Activated T-cell treated with anti-CD3 and anti-CD28 coated beads, Interleukin-2, amount 50 U/mL, for 72 hours (primary cell): ENCODE results near the gene PRDM16. TPM values are rescaled to one million over a fixed set of nuclear protein-coding genes. Genes with fewer than 3 reads are reported as not detected.

ENCODE experiments used
- ATAC-seq, 2 donors: fragments of 150-1000 bp; cut with Tn5 transposase; replicated peaks in 1 of 2; 2 replicates each; pipeline ENCODE4 v1.10.0; 2021; ENCODE audit warnings: moderate library complexity in 2 of 2, mild to moderate bottlenecking in 1 of 2
- DNase-seq, 2 donors: peaks; one replicate each; pipeline ENCODE4 v3.0.0; 2021 to 2022; ENCODE audit warnings: mixed read lengths in 1 of 2
- H3K27ac Mint-ChIP-seq: one replicate; pipeline ENCODE4 v1.8.0; 2022; ENCODE audit warnings: mild to moderate bottlenecking, moderate library complexity, mixed read lengths
- H3K27me3 Mint-ChIP-seq: one replicate; pipeline ENCODE4 v1.8.0; 2022; ENCODE audit warnings: low read depth, mixed read lengths
- H3K36me3 Mint-ChIP-seq, 2 donors: one replicate each; pipeline ENCODE4 v1.8.0; 2022; ENCODE audit warnings: mixed read lengths in 2 of 2, mild to moderate bottlenecking in 1 of 2; ENCODE audit not compliant: insufficient read depth in 2 of 2
- H3K4me1 Mint-ChIP-seq: one replicate; pipeline ENCODE4 v1.8.0; 2022; ENCODE audit warnings: low read depth, mixed read lengths
- H3K4me3 Mint-ChIP-seq, 2 donors: one replicate each; pipeline ENCODE4 v1.8.0; 2022; ENCODE audit warnings: mild to moderate bottlenecking in 2 of 2, mixed read lengths in 2 of 2, moderate library complexity in 2 of 2
- H3K9me3 Mint-ChIP-seq, 2 donors: one replicate each; pipeline ENCODE4 v1.8.0; 2022; ENCODE audit warnings: mixed read lengths in 2 of 2
- total RNA-seq, 2 donors: library from RNA; stranded (reverse); gene quantifications; one replicate each; pipeline ENCODE4 v1.2.3, GENCODE V29; 2022

Gene PRDM16
- total RNA-seq, 2 donors from 2014 or later: 0.77 to 1.7 TPM

- Mint-ChIP-seq H3K4me3 (no peak overlapping the region), H3K27me3 (no peaks in the 10 kb centered on the region), H3K9me3 (no peaks in the 10 kb centered on the region), H3K36me3 (no peaks in the 10 kb centered on the region), H3K4me1 (no peaks in the 10 kb centered on the region), H3K27ac (no peak overlapping the region)
- ATAC-seq: no peak
- no peak for DNase-seq
Measured at GRCh38 chr1:3432306-3432705, 363.3 kb downstream of the PRDM16 start.

GRCh38 chr1:3433076-3433475, 364.1 kb downstream of the PRDM16 start:
- Mint-ChIP-seq H3K4me3 (no peak overlapping the region), H3K36me3 (no peaks in the 10 kb centered on the region)

GRCh38 chr1:3433596-3434320, 364.8 kb downstream of the PRDM16 start:
- H3K27me3 Mint-ChIP-seq: no peaks in the 10 kb centered on the region
- no peak overlapping the region for H3K4me3 Mint-ChIP-seq
- no peak overlapping the region for H3K27ac Mint-ChIP-seq

More at GRCh38 chr1:3433076-3433475, 364.1 kb downstream of the PRDM16 start:
- ATAC-seq (no peak), DNase-seq (no peak)
- no peaks in the 10 kb centered on the region for H3K27me3 Mint-ChIP-seq
- H3K27ac Mint-ChIP-seq: no peak overlapping the region
- H3K9me3 Mint-ChIP-seq: no peaks in the 10 kb centered on the region
- no peaks in the 10 kb centered on the region for H3K4me1 Mint-ChIP-seq

DNA sequence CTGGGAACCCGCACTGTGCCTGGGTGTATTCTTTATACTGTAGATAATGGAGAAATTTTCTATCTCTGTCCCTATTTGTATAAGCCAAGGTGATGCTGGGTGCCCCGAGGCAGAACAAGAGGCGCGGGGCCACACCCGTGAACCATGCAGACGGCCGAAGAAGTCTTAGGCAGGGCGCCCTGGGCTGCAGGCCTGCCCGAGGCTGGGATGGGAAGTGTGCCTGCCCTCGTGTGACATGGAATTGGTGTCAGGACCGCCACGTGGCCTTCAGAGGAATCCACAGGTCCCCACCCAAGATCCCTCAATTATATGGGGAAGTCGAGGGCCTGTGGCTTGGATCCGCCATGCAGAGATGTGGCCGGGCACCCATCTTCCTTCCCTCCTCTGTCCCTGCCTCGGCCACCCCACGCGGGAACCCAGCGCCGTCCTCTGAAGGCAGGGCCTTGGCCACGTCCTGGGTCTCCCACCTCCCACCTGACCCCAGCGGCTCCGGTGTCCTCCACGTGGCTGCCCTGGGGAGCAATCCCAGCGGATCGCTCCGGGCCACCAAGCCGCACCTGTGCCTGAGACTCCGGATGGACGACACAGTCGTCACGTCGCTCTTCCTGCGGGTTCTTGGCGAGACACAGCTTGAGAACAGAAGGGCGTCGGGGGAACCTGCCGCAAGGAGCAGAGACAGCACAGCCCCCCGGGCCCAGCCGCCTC, 365.6 kb downstream of the PRDM16 start:
- Mint-ChIP-seq H3K27me3 (no peaks in the 10 kb centered on the region), H3K27ac (no peak overlapping the region), H3K4me1 (no peaks in the 10 kb centered on the region), H3K36me3 (no peaks in the 10 kb centered on the region), H3K9me3 (no peaks in the 10 kb centered on the region), H3K4me3 (no peak overlapping the region)
- no peak for DNase-seq
- ATAC-seq: no peak

More at GRCh38 chr1:3433596-3434320, 364.8 kb downstream of the PRDM16 start:
- Mint-ChIP-seq H3K9me3 (no peaks in the 10 kb centered on the region), H3K4me1 (no peaks in the 10 kb centered on the region), H3K36me3 (no peaks in the 10 kb centered on the region)
- DNase-seq (no peak), ATAC-seq (no peak)

DNA sequence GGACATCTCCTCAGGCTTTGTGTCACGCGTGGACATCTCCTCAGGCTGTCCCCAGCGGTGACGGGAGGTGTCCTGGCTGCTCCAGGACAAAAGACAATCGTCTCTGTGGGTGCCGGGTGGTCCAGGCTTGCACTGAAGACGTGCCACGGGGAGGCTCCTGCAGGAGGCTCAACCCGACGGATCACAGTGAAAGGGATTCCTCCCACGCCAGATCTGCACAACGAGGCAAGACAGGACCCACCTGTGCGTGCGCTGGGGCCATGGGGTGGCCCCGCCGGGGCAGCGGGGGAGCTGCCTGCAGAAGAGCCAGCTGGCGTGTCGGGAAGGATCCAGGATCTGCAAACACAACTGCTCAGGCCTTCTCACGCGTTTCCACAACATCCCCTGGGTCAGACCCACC, 366.7 kb downstream of the PRDM16 start:
- no peaks in the 10 kb centered on the region for H3K27me3 Mint-ChIP-seq

DNA sequence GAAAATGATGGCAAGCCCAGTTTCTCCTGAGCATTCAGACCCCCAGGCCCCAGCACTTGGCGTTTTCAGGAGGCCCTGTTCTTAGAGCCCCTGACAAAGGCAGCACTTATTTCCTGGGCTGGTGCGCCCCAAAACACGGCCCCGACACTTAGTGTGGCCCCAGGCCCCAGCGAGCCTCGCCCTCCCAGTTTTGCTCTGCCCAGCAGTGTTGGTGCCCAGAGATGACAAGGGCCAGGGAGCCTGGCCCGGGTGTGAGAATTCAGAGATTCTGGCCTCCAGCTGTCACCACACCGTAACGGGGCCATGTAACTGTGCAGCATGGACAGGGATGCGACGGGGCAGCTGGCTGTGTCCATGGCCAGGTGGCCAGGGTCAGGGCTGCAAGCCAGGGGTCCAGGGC, 367.4 kb downstream of the PRDM16 start:
- no peaks in the 10 kb centered on the region for H3K9me3 Mint-ChIP-seq
- H3K36me3 Mint-ChIP-seq: no peaks in the 10 kb centered on the region
- H3K27me3 Mint-ChIP-seq: no peaks in the 10 kb centered on the region
- ATAC-seq (no peak), DNase-seq (no peak)
- no peak overlapping the region for H3K27ac Mint-ChIP-seq
- no peak overlapping the region for H3K4me3 Mint-ChIP-seq
- H3K4me1 Mint-ChIP-seq: no peaks in the 10 kb centered on the region

More for the DNA sequence above, 366.7 kb downstream of the PRDM16 start:
- Mint-ChIP-seq H3K27ac (no peak overlapping the region), H3K4me3 (no peak overlapping the region), H3K4me1 (no peaks in the 10 kb centered on the region), H3K36me3 (no peaks in the 10 kb centered on the region), H3K9me3 (no peaks in the 10 kb centered on the region)
- ATAC-seq (no peak), DNase-seq (no peak)

- ATAC-seq (no peak), DNase-seq (no peak)
- H3K4me3 Mint-ChIP-seq: no peak overlapping the region
- no peaks in the 10 kb centered on the region for H3K4me1 Mint-ChIP-seq
- H3K9me3 Mint-ChIP-seq: no peaks in the 10 kb centered on the region
- no peak overlapping the region for H3K27ac Mint-ChIP-seq
- H3K36me3 Mint-ChIP-seq: no peaks in the 10 kb centered on the region
- no peaks in the 10 kb centered on the region for H3K27me3 Mint-ChIP-seq
Measured at GRCh38 chr1:3436901-3437300, 367.9 kb downstream of the PRDM16 start.

- ATAC-seq (no peak), DNase-seq (no peak)
- no peaks in the 10 kb centered on the region for H3K4me1 Mint-ChIP-seq
- no peak overlapping the region for H3K4me3 Mint-ChIP-seq
- no peaks in the 10 kb centered on the region for H3K9me3 Mint-ChIP-seq
- no peak overlapping the region for H3K27ac Mint-ChIP-seq
- no peaks in the 10 kb centered on the region for H3K27me3 Mint-ChIP-seq
- H3K36me3 Mint-ChIP-seq: no peaks in the 10 kb centered on the region
Measured at GRCh38 chr1:3438661-3439180, 369.7 kb downstream of the PRDM16 start.

GRCh38 chr1:3439346-3440299, 370.6 kb downstream of the PRDM16 start:
- H3K4me3 Mint-ChIP-seq: no peak overlapping the region
- DNase-seq (no peak), ATAC-seq (no peak)
- no peaks in the 10 kb centered on the region for H3K4me1 Mint-ChIP-seq
- H3K27me3 Mint-ChIP-seq: no peaks in the 10 kb centered on the region
- no peaks in the 10 kb centered on the region for H3K36me3 Mint-ChIP-seq
- no peaks in the 10 kb centered on the region for H3K9me3 Mint-ChIP-seq
- H3K27ac Mint-ChIP-seq: no peak overlapping the region

DNA sequence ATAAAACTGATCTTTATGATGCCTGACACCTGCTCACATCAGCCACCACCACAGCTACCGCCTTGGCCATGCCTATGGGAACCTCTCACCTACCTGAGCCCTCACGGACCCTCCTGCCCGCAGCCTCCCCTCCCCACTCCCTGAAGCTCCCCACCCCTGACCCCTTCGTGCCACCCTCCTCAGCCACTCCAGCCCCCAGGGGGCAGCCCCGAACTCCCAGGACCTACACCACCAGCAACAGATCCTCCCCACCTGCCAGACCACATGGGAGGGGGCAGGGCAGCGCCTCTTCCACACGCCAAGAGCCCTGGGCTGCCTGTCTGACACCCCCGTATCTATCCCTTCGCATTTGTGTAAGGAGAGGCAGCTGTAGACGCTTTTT, 371.3 kb downstream of the PRDM16 start:
- Mint-ChIP-seq H3K36me3 (no peaks in the 10 kb centered on the region), H3K4me3 (no peak overlapping the region), H3K9me3 (no peaks in the 10 kb centered on the region), H3K27ac (no peak overlapping the region), H3K4me1 (no peaks in the 10 kb centered on the region), H3K27me3 (no peaks in the 10 kb centered on the region)
- ATAC-seq (no peak), DNase-seq (no peak)

DNA sequence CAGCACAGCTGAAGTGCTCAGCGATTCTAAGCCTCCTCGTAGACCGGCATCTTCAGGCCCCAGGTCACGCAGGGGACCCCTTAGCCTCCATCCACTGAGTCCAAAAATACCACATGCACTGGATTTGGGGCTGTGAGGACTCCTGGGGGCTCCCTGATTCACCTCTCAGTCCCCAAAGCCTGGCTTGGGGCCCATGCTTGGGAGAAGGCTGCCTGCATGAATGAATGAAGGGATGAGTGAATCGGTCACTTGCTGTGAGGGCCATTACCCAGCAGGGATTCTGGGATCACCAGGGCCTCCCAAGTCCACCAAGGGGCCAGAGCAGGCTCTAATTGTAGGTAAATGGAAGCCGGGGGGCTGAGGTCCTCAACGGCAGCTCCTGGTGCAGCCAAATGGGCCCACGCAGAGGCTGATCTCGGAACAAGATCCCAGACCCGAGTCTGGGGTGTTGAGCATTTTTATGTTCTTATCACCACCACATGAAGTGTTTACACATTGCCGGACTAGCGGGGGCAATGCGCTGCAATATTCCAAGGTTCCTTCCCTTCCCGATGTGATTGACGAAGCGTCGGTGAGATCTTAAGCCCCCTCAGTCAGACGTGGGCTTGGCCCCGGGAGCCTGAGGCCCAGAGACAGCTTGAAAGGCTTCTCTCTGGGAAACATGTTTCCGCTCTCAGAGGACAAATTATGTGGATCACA, 371.9 kb downstream of the PRDM16 start:
- no peak for ATAC-seq
- H3K9me3 Mint-ChIP-seq: no peaks in the 10 kb centered on the region
- no peak for DNase-seq
- no peak overlapping the region for H3K27ac Mint-ChIP-seq
- no peak overlapping the region for H3K4me3 Mint-ChIP-seq
- no peaks in the 10 kb centered on the region for H3K27me3 Mint-ChIP-seq
- H3K36me3 Mint-ChIP-seq: no peaks in the 10 kb centered on the region
- H3K4me1 Mint-ChIP-seq: no peaks in the 10 kb centered on the region

- ATAC-seq: no peak
- no peak for DNase-seq
- H3K4me3 Mint-ChIP-seq: no peak overlapping the region
- no peaks in the 10 kb centered on the region for H3K27me3 Mint-ChIP-seq
- H3K36me3 Mint-ChIP-seq: no peaks in the 10 kb centered on the region
- no peak overlapping the region for H3K27ac Mint-ChIP-seq
- no peaks in the 10 kb centered on the region for H3K4me1 Mint-ChIP-seq
- H3K9me3 Mint-ChIP-seq: no peaks in the 10 kb centered on the region
Measured at GRCh38 chr1:3441410-3441847, 372.4 kb downstream of the PRDM16 start.
